Neural cell (in vitro differentiated cells): Measurements from ENCODE around the gene HACD2. TPM values are rescaled to one million over a fixed set of nuclear protein-coding genes. Genes with fewer than 3 reads are reported as not detected.

Source experiments
- H2AFZ ChIP-seq: fragments of 200-600, 300-800 bp; sonication (generic), shearing (Covaris generic); 2 replicates; pipeline ENCODE4 v1.6.0; 2014; ENCODE audit warnings: low read depth, mild to moderate bottlenecking, antibody characterized with exemption, low read length, moderate library complexity
- H3F3A ChIP-seq: fragments of 200-600 bp; shearing (Covaris generic); 2 replicates; pipeline ENCODE4 v1.6.1; 2016; ENCODE audit warnings: mild to moderate bottlenecking, moderate library complexity, mixed read lengths, antibody characterized with exemption, low read length; ENCODE audit not compliant: insufficient read depth, poor library complexity, severe bottlenecking
- H3K27ac ChIP-seq: fragments of 200-600, 300-800 bp; sonication (generic), shearing (Covaris generic); 2 replicates; pipeline ENCODE4 v1.5.1; 2014; ENCODE audit warnings: mild to moderate bottlenecking, low read length, moderate library complexity
- H3K27me3 ChIP-seq: fragments of 300-800, 200-600 bp; sonication (generic), shearing (Covaris generic); 2 replicates; pipeline ENCODE4 v1.6.0; 2014; ENCODE audit warnings: mild to moderate bottlenecking, low read depth, low read length, moderate library complexity; ENCODE audit not compliant: insufficient read depth
- H3K36me3 ChIP-seq: fragments of 300-800, 200-600 bp; sonication (generic), shearing (Covaris generic); 2 replicates; pipeline ENCODE4 v1.5.1; 2014; ENCODE audit warnings: mild to moderate bottlenecking, antibody characterized with exemption, low read length, moderate library complexity; ENCODE audit not compliant: insufficient read depth
- H3K4me2 ChIP-seq: fragments of 300-800, 200-600 bp; sonication (generic), shearing (Covaris generic); 2 replicates; pipeline ENCODE4 v1.6.0; 2014; ENCODE audit warnings: mild to moderate bottlenecking, low read length
- H3K4me3 ChIP-seq: fragments of 300-800, 200-600 bp; sonication (generic), shearing (Covaris generic); 2 replicates; pipeline ENCODE4 v1.5.1; 2014; ENCODE audit warnings: mild to moderate bottlenecking, low read length, moderate library complexity
- H3K79me2 ChIP-seq: fragments of 200-600 bp; shearing (Covaris generic); replicated peaks from 2 replicates; pipeline ENCODE4 v1.6.0; 2014; ENCODE audit warnings: mild to moderate bottlenecking, low read length, moderate library complexity; ENCODE audit not compliant: insufficient read depth
- H3K9ac ChIP-seq: fragments of 300-800, 200-600 bp; sonication (generic), shearing (Covaris generic); 2 replicates; pipeline ENCODE4 v1.6.1; 2016; ENCODE audit warnings: mild to moderate bottlenecking, low read length, mixed read lengths
- H3K9me2 ChIP-seq: fragments of 200-600 bp; shearing (Covaris generic); 2 replicates; pipeline ENCODE4 v1.6.1; 2016; ENCODE audit warnings: mild to moderate bottlenecking, low read length, mixed read lengths; ENCODE audit not compliant: insufficient read depth
- H3K9me3 ChIP-seq: fragments of 200-600, 300-800 bp; sonication (generic), shearing (Covaris generic); 2 replicates; pipeline ENCODE4 v1.6.1; 2016; ENCODE audit warnings: mild to moderate bottlenecking, mixed run types, low read length, moderate library complexity, mixed read lengths
- H4K20me1 ChIP-seq: fragments of 200-600 bp; shearing (Covaris generic); 2 replicates; pipeline ENCODE4 v1.6.1; 2016; ENCODE audit warnings: mild to moderate bottlenecking, mixed run types; ENCODE audit not compliant: insufficient read depth
- EP300 ChIP-seq: fragments of 450-650 bp; conservative IDR thresholded peaks from 2 replicates; pipeline ENCODE4 v1.6.1; 2014; ENCODE audit warnings: antibody characterized with exemption, mild to moderate bottlenecking, moderate library complexity; ENCODE audit not compliant: poor library complexity, severe bottlenecking
- EZH2 ChIP-seq: fragments of 200-600, 300-800 bp; shearing (Covaris generic), sonication (generic); IDR thresholded peaks from 2 replicates; pipeline ENCODE4 v1.6.1; 2014; ENCODE audit warnings: antibody characterized with exemption, low read length, borderline replicate concordance, mild to moderate bottlenecking; ENCODE audit not compliant: insufficient read depth, poor library complexity, severe bottlenecking
- MXI1 ChIP-seq: fragments of 450-650 bp; conservative IDR thresholded peaks from 2 replicates; pipeline ENCODE4 v1.6.1; 2014; ENCODE audit warnings: antibody characterized with exemption, mild to moderate bottlenecking; ENCODE audit not compliant: poor library complexity, severe bottlenecking
- POLR2AphosphoS5 ChIP-seq: IDR thresholded peaks from 2 replicates; pipeline ENCODE4 v1.6.1; 2012
- RAD21 ChIP-seq: fragments of 450-650 bp; conservative IDR thresholded peaks from 2 replicates; pipeline ENCODE4 v1.6.1; 2014; ENCODE audit warnings: antibody characterized with exemption, mild to moderate bottlenecking, moderate library complexity
- SMC3 ChIP-seq: fragments of 450-650 bp; conservative IDR thresholded peaks from 2 replicates; pipeline ENCODE4 v1.6.1; 2014; ENCODE audit warnings: antibody characterized with exemption, mild to moderate bottlenecking, moderate library complexity; ENCODE audit not compliant: poor library complexity
- TAF1 ChIP-seq: IDR thresholded peaks from 2 replicates; pipeline ENCODE4 v1.6.1; 2012; ENCODE audit warnings: low read depth
- polyA plus RNA-seq: library from polyadenylated mRNA; depleted of rRNA; stranded (reverse); fragments of >200 nt; gene quantifications from 2 replicates; pipeline ENCODE4 v1.2.3, GENCODE V29; 2014
- TF ChIP-seq, protein P1 (sequence below): IDR thresholded peaks from 2 replicates; pipeline ENCODE4 v1.6.1; 2012; ENCODE audit warnings: borderline replicate concordance
- TF ChIP-seq, protein P2 (sequence below): fragments of 450-650 bp; IDR thresholded peaks from 2 replicates; pipeline ENCODE4 v1.5.1; 2014; ENCODE audit warnings: antibody characterized with exemption, mild to moderate bottlenecking, moderate library complexity; ENCODE audit not compliant: poor library complexity, severe bottlenecking

HACD2 gene
- polyA plus RNA-seq, 1 donor from 2014 or later: 28.0 TPM

DNA sequence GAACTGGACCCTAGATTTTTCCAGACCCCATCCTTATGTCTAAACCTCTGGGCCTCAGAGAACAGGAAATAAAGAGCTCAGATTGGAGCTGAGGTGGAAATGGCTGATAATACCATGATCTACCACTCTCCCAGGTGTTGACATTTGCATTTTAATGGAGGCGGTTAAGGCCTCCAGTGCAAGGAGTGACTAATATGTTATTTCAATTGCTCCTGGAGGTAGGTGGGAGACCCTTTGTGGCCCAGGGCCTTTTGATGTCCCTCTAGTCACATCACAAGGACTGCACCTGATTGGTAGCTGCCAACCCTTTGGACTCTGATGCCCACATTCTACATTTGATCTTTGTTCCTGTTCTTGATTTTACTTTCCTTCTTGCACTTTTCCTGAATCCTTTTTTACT lies 127.0 kb downstream of the HACD2 start:
- no peak overlapping the region for H3K4me3 ChIP-seq
- no peaks in the 10 kb centered on the region for H3K9me2 ChIP-seq
- no peak overlapping the region for H3K4me2 ChIP-seq
- H2AFZ ChIP-seq: no peak overlapping the region
- no peaks in the 10 kb centered on the region for H3K27me3 ChIP-seq
- TF ChIP-seq RAD21 (no peak), EZH2 (no peak), EP300 (no peak), TAF1 (no peak), SMC3 (no peak), POLR2AphosphoS5 (no peak), MXI1 (no peak)
- TF ChIP-seq, protein P1, sequence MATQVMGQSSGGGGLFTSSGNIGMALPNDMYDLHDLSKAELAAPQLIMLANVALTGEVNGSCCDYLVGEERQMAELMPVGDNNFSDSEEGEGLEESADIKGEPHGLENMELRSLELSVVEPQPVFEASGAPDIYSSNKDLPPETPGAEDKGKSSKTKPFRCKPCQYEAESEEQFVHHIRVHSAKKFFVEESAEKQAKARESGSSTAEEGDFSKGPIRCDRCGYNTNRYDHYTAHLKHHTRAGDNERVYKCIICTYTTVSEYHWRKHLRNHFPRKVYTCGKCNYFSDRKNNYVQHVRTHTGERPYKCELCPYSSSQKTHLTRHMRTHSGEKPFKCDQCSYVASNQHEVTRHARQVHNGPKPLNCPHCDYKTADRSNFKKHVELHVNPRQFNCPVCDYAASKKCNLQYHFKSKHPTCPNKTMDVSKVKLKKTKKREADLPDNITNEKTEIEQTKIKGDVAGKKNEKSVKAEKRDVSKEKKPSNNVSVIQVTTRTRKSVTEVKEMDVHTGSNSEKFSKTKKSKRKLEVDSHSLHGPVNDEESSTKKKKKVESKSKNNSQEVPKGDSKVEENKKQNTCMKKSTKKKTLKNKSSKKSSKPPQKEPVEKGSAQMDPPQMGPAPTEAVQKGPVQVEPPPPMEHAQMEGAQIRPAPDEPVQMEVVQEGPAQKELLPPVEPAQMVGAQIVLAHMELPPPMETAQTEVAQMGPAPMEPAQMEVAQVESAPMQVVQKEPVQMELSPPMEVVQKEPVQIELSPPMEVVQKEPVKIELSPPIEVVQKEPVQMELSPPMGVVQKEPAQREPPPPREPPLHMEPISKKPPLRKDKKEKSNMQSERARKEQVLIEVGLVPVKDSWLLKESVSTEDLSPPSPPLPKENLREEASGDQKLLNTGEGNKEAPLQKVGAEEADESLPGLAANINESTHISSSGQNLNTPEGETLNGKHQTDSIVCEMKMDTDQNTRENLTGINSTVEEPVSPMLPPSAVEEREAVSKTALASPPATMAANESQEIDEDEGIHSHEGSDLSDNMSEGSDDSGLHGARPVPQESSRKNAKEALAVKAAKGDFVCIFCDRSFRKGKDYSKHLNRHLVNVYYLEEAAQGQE: no peak
- TF ChIP-seq, protein P2, sequence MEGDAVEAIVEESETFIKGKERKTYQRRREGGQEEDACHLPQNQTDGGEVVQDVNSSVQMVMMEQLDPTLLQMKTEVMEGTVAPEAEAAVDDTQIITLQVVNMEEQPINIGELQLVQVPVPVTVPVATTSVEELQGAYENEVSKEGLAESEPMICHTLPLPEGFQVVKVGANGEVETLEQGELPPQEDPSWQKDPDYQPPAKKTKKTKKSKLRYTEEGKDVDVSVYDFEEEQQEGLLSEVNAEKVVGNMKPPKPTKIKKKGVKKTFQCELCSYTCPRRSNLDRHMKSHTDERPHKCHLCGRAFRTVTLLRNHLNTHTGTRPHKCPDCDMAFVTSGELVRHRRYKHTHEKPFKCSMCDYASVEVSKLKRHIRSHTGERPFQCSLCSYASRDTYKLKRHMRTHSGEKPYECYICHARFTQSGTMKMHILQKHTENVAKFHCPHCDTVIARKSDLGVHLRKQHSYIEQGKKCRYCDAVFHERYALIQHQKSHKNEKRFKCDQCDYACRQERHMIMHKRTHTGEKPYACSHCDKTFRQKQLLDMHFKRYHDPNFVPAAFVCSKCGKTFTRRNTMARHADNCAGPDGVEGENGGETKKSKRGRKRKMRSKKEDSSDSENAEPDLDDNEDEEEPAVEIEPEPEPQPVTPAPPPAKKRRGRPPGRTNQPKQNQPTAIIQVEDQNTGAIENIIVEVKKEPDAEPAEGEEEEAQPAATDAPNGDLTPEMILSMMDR: no peak
- no peaks in the 10 kb centered on the region for H3K79me2 ChIP-seq
- no peaks in the 10 kb centered on the region for H3F3A ChIP-seq
- no peak overlapping the region for H3K9ac ChIP-seq
- H3K9me3 ChIP-seq: no peaks in the 10 kb centered on the region
- no peak overlapping the region for H3K27ac ChIP-seq
- H3K36me3 ChIP-seq: no peaks in the 10 kb centered on the region
- H4K20me1 ChIP-seq: no peaks in the 10 kb centered on the region

DNA sequence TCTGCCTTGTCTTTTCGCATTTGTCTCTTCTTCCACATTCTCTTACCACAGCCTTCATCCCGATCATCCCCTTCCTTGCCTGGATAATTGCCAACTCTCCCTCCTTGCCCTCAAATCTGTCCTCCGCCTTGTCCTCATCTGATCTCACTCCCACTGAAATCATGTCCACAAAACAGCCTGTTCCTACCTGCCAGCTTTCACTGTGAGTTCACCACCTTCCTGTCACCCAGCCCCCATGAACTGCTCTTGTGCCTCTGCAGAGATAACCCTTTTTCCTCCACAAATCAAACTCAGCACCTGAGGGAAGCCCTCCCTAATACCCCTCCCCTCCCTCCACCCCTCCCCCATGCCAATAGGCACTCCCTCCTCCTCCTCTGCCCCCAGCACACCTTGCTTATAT lies 131.2 kb downstream of the HACD2 start:
- no peaks in the 10 kb centered on the region for H3K9me2 ChIP-seq
- H3K4me2 ChIP-seq: no peak overlapping the region
- no peaks in the 10 kb centered on the region for H3K36me3 ChIP-seq
- H3K79me2 ChIP-seq: no peaks in the 10 kb centered on the region
- H3K9ac ChIP-seq: no peak overlapping the region
- no peak overlapping the region for H2AFZ ChIP-seq
- TF ChIP-seq, protein P1: no peak
- TF ChIP-seq, protein P2: no peak
- TF ChIP-seq RAD21 (no peak), EP300 (no peak), EZH2 (no peak), POLR2AphosphoS5 (no peak), TAF1 (no peak), MXI1 (no peak), SMC3 (no peak)
- no peaks in the 10 kb centered on the region for H4K20me1 ChIP-seq
- H3F3A ChIP-seq: no peaks in the 10 kb centered on the region
- no peaks in the 10 kb centered on the region for H3K9me3 ChIP-seq
- no peak overlapping the region for H3K27ac ChIP-seq
- H3K27me3 ChIP-seq: peaks cover 16% of the 10 kb centered on the region
- no peak overlapping the region for H3K4me3 ChIP-seq
